Measurements from ENCODE around the gene ARVCF. TPM values are rescaled to one million over a fixed set of nuclear protein-coding genes. Genes with fewer than 3 reads are reported as not detected.

The ARVCF gene
- total and polyA plus RNA-seq, 2 donors (not counting 1 experiment from before 2014, with no cell fraction given): 2.2 to 6.7 TPM

DNA sequence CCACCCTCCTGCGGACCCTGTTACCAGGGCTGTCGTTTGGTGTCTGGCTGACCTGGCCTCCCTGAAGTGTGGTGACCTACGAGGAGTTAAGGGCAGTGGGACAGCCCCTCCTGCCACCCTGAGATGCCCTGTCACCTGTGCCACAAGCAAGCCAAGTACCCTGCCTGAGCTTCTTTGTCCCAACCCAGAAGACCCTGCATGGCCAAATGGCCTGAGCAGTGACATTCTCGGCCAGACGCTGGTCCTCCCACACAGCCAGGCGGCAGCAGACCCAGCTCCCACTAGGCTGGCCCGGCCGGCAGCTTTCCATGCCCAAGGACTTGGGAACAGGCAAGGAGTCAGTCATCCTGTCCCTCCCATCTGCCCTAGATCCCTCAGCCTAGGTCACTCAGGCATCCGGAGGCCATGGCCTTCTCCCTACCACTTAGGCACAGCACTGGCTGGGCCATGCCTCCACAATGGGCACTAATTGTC is 7.6 kb downstream of the ARVCF start:
- Histone ChIP-seq H4K20me1 (ENCODE audit: control insufficient read depth, insufficient read depth, low read length, poor library complexity, severe bottlenecking) (no peaks in the 10 kb centered on the region), H3K36me3 (replicated peaks in 1 of 2; ENCODE audit: control extremely low read depth in 1 of 2, control insufficient read depth in 1 of 2, extremely low read depth in 1 of 2, insufficient read depth in 2 of 2, low read length in 1 of 2) (no peaks in the 10 kb centered on the region), H3K27ac (ENCODE audit: low read length in 2 of 2) (no peak overlapping the region), H3K9ac (ENCODE audit: low read length) (no peak overlapping the region), H3K4me1 (ENCODE audit: control insufficient read depth in 2 of 2, insufficient read depth in 2 of 2, low read length in 2 of 2) (no peaks in the 10 kb centered on the region), H3K4me2 (replicated peaks; ENCODE audit: low read depth, low read length, poor library complexity, severe bottlenecking) (no peak overlapping the region), H3K9me3 (ENCODE audit: control extremely low read depth in 1 of 3, control insufficient read depth in 2 of 3, insufficient read depth in 1 of 3, low read length in 2 of 3) (peaks cover 0 to 3% (median 1%) of the 10 kb centered on the region in 3 donors), H3K79me2 (ENCODE audit: control insufficient read depth, insufficient read depth, low read length) (peaks cover 5% of the 10 kb centered on the region), H2AFZ (ENCODE audit: insufficient read depth, low read depth, low read length, poor library complexity, severe bottlenecking) (no peak overlapping the region), H3K27me3 (replicated peaks in 1 of 4; ENCODE audit: control extremely low read depth in 1 of 4, control insufficient read depth in 3 of 4, insufficient read depth in 4 of 4, low read length in 3 of 4) (no peaks in the 10 kb centered on the region), H3K4me3 (ENCODE audit: control extremely low read depth in 1 of 5, extremely low read depth in 1 of 5, insufficient read depth in 1 of 5, low read depth in 2 of 5, low read length in 4 of 5) (no peak overlapping the region)
- H3K9me3 Mint-ChIP-seq (ENCODE audit: insufficient read depth): no peaks in the 10 kb centered on the region
- TF ChIP-seq EZH2 (IDR thresholded peaks at IDR 0.05; ENCODE audit: borderline replicate concordance, insufficient read depth, low read depth, low read length, poor library complexity, severe bottlenecking): no peak
- TF ChIP-seq, protein P1, sequence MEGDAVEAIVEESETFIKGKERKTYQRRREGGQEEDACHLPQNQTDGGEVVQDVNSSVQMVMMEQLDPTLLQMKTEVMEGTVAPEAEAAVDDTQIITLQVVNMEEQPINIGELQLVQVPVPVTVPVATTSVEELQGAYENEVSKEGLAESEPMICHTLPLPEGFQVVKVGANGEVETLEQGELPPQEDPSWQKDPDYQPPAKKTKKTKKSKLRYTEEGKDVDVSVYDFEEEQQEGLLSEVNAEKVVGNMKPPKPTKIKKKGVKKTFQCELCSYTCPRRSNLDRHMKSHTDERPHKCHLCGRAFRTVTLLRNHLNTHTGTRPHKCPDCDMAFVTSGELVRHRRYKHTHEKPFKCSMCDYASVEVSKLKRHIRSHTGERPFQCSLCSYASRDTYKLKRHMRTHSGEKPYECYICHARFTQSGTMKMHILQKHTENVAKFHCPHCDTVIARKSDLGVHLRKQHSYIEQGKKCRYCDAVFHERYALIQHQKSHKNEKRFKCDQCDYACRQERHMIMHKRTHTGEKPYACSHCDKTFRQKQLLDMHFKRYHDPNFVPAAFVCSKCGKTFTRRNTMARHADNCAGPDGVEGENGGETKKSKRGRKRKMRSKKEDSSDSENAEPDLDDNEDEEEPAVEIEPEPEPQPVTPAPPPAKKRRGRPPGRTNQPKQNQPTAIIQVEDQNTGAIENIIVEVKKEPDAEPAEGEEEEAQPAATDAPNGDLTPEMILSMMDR (IDR thresholded peaks at IDR 0.05): no peak
- POLR2A ChIA-PET: no interaction called here
- no peaks in the 10 kb centered on the region for H3K4me1 Mint-ChIP-seq
- CTCF ChIA-PET: interaction anchor here (1.6 kb wide), 1 partner anchor 38 kb away, joined by 3 read pairs; no protein-coding TSS in a partner anchor
- DNase-seq (no peak), ATAC-seq (ENCODE audit: low read depth) (no peak)
- no peaks in the 10 kb centered on the region for H3K27me3 Mint-ChIP-seq
- intact Hi-C loops (cut with micrococcal nuclease): no loop called here
- WGBS (ENCODE audit: insufficient coverage): 100% methylated on average over 9 of the region's 9 CpGs
- no peak overlapping the region for H3K27ac Mint-ChIP-seq
- no peak overlapping the region for H3K4me3 Mint-ChIP-seq

DNA sequence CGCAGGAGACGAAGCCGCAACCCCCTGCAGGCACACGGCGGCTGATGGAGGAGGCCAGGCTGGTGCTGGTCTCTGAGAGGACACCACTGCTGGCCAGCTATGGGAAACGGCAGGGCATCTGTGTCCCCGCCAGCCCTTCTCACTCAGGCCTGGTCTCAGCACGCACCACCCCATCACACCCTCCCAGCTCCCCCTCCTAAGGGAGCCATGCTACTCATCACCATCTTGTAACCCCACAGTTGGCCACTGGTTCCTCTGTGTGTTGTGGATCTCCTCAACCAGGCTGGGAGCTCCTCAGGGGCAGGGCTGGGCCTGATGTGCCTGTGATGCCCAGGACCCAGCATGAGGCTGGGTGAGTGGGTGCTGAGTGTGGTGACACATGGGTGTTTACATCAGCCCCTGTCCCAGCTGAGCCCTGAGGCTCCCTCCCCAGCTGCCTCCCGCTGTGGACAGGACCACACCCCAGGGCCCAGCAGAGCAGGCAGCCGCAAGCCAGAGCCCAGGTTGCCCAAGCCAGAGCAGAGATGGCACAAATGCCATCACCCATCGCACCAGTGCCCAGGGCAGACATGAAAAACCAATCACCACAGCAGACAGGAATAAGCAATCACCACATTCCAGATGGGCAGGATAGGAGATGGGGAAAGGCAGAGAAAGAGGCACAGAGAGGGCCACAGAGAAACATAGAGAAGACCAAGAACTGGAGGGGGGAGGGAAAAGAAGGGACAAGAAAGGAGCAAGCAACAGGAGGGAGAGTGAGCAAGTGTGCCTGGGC is 8.2 kb downstream of the ARVCF start:
- intact Hi-C loops (cut with micrococcal nuclease): no loop called here
- no peaks in the 10 kb centered on the region for H3K27me3 ChIP-seq (replicated peaks in 1 of 4; ENCODE audit: control extremely low read depth in 1 of 4, control insufficient read depth in 3 of 4, insufficient read depth in 4 of 4, low read length in 3 of 4)
- no peak for DNase-seq
- Mint-ChIP-seq H3K27me3 (no peaks in the 10 kb centered on the region), H3K9me3 (ENCODE audit: insufficient read depth) (peaks cover 3% of the 10 kb centered on the region), H3K4me1 (no peaks in the 10 kb centered on the region), H3K27ac (no peak overlapping the region), H3K4me3 (no peak overlapping the region)
- 96% methylated on average over 8 of the region's 11 CpGs for WGBS (ENCODE audit: insufficient coverage)
- no peak overlapping the region for H2AFZ ChIP-seq (ENCODE audit: insufficient read depth, low read depth, low read length, poor library complexity, severe bottlenecking)
- no peak overlapping the region for H3K27ac ChIP-seq (ENCODE audit: low read length in 2 of 2)
- H3K79me2 ChIP-seq (ENCODE audit: control insufficient read depth, insufficient read depth, low read length): peaks cover 3% of the 10 kb centered on the region
- H3K4me1 ChIP-seq (ENCODE audit: control insufficient read depth in 2 of 2, insufficient read depth in 2 of 2, low read length in 2 of 2): no peaks in the 10 kb centered on the region
- TF ChIP-seq EZH2 (IDR thresholded peaks at IDR 0.05; ENCODE audit: borderline replicate concordance, insufficient read depth, low read depth, low read length, poor library complexity, severe bottlenecking): no peak
- TF ChIP-seq, protein P1 (IDR thresholded peaks at IDR 0.05): no peak
- H3K36me3 ChIP-seq (replicated peaks in 1 of 2; ENCODE audit: control extremely low read depth in 1 of 2, control insufficient read depth in 1 of 2, extremely low read depth in 1 of 2, insufficient read depth in 2 of 2, low read length in 1 of 2): no peaks in the 10 kb centered on the region
- peaks cover 0 to 5% (median 1%) of the 10 kb centered on the region in 3 donors for H3K9me3 ChIP-seq (ENCODE audit: control extremely low read depth in 1 of 3, control insufficient read depth in 2 of 3, insufficient read depth in 1 of 3, low read length in 2 of 3)
- ATAC-seq (ENCODE audit: low read depth): no peak
- CTCF ChIA-PET: interaction anchor here (1.6 kb wide), 1 partner anchor 37 kb away, joined by 3 read pairs; no protein-coding TSS in a partner anchor
- no peaks in the 10 kb centered on the region for H4K20me1 ChIP-seq (ENCODE audit: control insufficient read depth, insufficient read depth, low read length, poor library complexity, severe bottlenecking)
- H3K4me3 ChIP-seq (ENCODE audit: control extremely low read depth in 1 of 5, extremely low read depth in 1 of 5, insufficient read depth in 1 of 5, low read depth in 2 of 5, low read length in 4 of 5): no peak overlapping the region
- H3K9ac ChIP-seq (ENCODE audit: low read length): no peak overlapping the region
- H3K4me2 ChIP-seq (replicated peaks; ENCODE audit: low read depth, low read length, poor library complexity, severe bottlenecking): no peak overlapping the region
- POLR2A ChIA-PET: no interaction called here

Data from B cell (primary cell).